ENCODE data around the gene CRIM1.
A peak's percentile ranks its signal among the peaks of the same experiment; 100 is the strongest.

The CRIM1 gene

GRCh38 chr2:36458106-36458505 is 102.5 kb downstream of the CRIM1 start:
- TF ChIP-seq TEAD4 (IDR thresholded peaks at IDR 0.05) = no peak
- no peak for TF ChIP-seq CREB1 (IDR thresholded peaks at IDR 0.05; ENCODE audit: low read depth)
- no peak for TF ChIP-seq EP300 (IDR thresholded peaks at IDR 0.05; ENCODE audit: borderline replicate concordance)
- no peak for TF ChIP-seq CEBPB (IDR thresholded peaks at IDR 0.05)
- TF ChIP-seq TAF1 (IDR thresholded peaks at IDR 0.05; ENCODE audit: low read depth) = no peak
- no peak for TF ChIP-seq MAX (IDR thresholded peaks at IDR 0.05)
- TF ChIP-seq ZBTB7A (IDR thresholded peaks at IDR 0.05; ENCODE audit: low read depth) = no peak
- TF ChIP-seq TCF12 (IDR thresholded peaks at IDR 0.05; ENCODE audit: low read depth) = no peak
- no peak for TF ChIP-seq YY1 (IDR thresholded peaks at IDR 0.05; ENCODE audit: low read depth)
- no peak for TF ChIP-seq EGR1 (IDR thresholded peaks at IDR 0.05)
- TF ChIP-seq USF1 (IDR thresholded peaks at IDR 0.05) = no peak
- TF ChIP-seq FOXM1 (IDR thresholded peaks at IDR 0.05; ENCODE audit: borderline replicate concordance, low read depth) = no peak
- no peak for TF ChIP-seq RAD21 (IDR thresholded peaks at IDR 0.05; ENCODE audit: low read depth)
- no peak for TF ChIP-seq REST (IDR thresholded peaks at IDR 0.05; ENCODE audit: low read depth)
- no peak for TF ChIP-seq NFIC (IDR thresholded peaks at IDR 0.05)

- TF ChIP-seq CREB1 (IDR thresholded peaks at IDR 0.05; ENCODE audit: low read depth) = no peak
- TF ChIP-seq RAD21 (IDR thresholded peaks at IDR 0.05; ENCODE audit: low read depth) = peak; percentile 69
Observed at GRCh38 chr2:36459725-36460137, 104.2 kb downstream of the CRIM1 start.

GRCh38 chr2:36461039-36461681 is 105.6 kb downstream of the CRIM1 start:
- TF ChIP-seq FOXM1 (IDR thresholded peaks at IDR 0.05; ENCODE audit: borderline replicate concordance, low read depth) = 0 out of 2 replicates have a peak, but pooled peaks have one; percentile 30
- no peak for TF ChIP-seq YY1 (IDR thresholded peaks at IDR 0.05; ENCODE audit: low read depth)
- no peak for TF ChIP-seq RAD21 (IDR thresholded peaks at IDR 0.05; ENCODE audit: low read depth)
- peak; percentile 52 for TF ChIP-seq TEAD4 (IDR thresholded peaks at IDR 0.05)
- TF ChIP-seq EP300 (IDR thresholded peaks at IDR 0.05; ENCODE audit: borderline replicate concordance) = 0 out of 2 replicates have a peak, but pooled peaks have one; percentile 39
- TF ChIP-seq MAX (IDR thresholded peaks at IDR 0.05) = no peak
- no peak for TF ChIP-seq EGR1 (IDR thresholded peaks at IDR 0.05)

DNA sequence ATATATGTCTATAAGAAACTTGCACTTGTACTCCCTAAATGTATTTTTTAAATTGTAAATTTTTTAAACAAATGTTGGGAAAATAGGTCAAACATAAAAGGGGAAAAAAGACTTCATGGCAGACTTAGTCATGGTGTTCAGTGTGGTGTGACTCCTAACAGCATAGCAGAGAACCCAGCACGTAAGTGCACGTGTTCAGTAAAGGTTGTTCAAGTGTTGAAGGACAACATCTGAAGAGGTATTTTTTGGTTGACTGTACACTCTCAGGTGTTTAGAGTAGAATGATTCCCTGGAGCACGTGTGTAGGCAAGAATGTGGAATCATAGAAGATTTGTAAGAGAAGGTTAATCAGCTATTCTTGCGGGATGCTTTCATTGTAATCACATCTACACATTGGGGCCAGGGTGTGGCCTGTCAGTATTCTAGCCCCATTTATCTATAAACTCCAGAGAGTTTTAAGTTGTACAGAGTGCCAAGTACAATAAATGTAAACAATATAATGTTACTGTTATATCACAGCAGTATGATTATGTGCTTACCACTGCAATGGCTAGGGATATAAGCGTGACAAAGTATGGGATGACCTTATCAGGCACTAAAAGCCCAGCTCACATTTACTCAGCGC is 106.8 kb downstream of the CRIM1 start:
- TF ChIP-seq NFIC (IDR thresholded peaks at IDR 0.05) (no peak), FOXM1 (IDR thresholded peaks at IDR 0.05; ENCODE audit: borderline replicate concordance, low read depth) (no peak), RAD21 (IDR thresholded peaks at IDR 0.05; ENCODE audit: low read depth) (no peak), EGR1 (IDR thresholded peaks at IDR 0.05) (no peak), CREB1 (IDR thresholded peaks at IDR 0.05; ENCODE audit: low read depth) (no peak), EP300 (IDR thresholded peaks at IDR 0.05; ENCODE audit: borderline replicate concordance) (no peak)

GRCh38 chr2:36463365-36463764 is 107.8 kb downstream of the CRIM1 start:
- TF ChIP-seq TEAD4 (IDR thresholded peaks at IDR 0.05) (no peak), TCF12 (IDR thresholded peaks at IDR 0.05; ENCODE audit: low read depth) (no peak), NFIC (IDR thresholded peaks at IDR 0.05) (no peak), MAX (IDR thresholded peaks at IDR 0.05) (no peak), TAF1 (IDR thresholded peaks at IDR 0.05; ENCODE audit: low read depth) (no peak), REST (IDR thresholded peaks at IDR 0.05; ENCODE audit: low read depth) (no peak), YY1 (IDR thresholded peaks at IDR 0.05; ENCODE audit: low read depth) (no peak), RAD21 (IDR thresholded peaks at IDR 0.05; ENCODE audit: low read depth) (no peak), EP300 (IDR thresholded peaks at IDR 0.05; ENCODE audit: borderline replicate concordance) (no peak), EGR1 (IDR thresholded peaks at IDR 0.05) (no peak), CEBPB (IDR thresholded peaks at IDR 0.05) (no peak), CREB1 (IDR thresholded peaks at IDR 0.05; ENCODE audit: low read depth) (no peak), FOXM1 (IDR thresholded peaks at IDR 0.05; ENCODE audit: borderline replicate concordance, low read depth) (no peak), USF1 (IDR thresholded peaks at IDR 0.05) (no peak), ZBTB7A (IDR thresholded peaks at IDR 0.05; ENCODE audit: low read depth) (no peak)
